WI38 (cell line): ENCODE data around the gene RBM23.

ENCODE experiments used
- H3K4me3 ChIP-seq: 2 replicates; pipeline ENCODE4 v1.5.1; 2011; ENCODE audit warnings: low read depth, mild to moderate bottlenecking, control low read depth, low read length
- CTCF ChIP-seq: IDR thresholded peaks from 2 replicates; pipeline ENCODE4 v1.5.1; 2012; ENCODE audit warnings: low read depth, mild to moderate bottlenecking, control low read depth, low read length

RBM23 gene

GRCh38 chr14:22928237-22929103, 9.5 kb upstream of the RBM23 start:
- peak overlapping the region; percentile 97 for H3K4me3 ChIP-seq
- no peak for TF ChIP-seq CTCF

GRCh38 chr14:22926316-22926715, 7.4 kb upstream of the RBM23 start:
- TF ChIP-seq CTCF, result no peak
- no peak overlapping the region for H3K4me3 ChIP-seq

- no peak for TF ChIP-seq CTCF
- H3K4me3 ChIP-seq, result no peak overlapping the region
These were observed 6.6 kb upstream of the RBM23 start for GRCh38 chr14:22925513-22925912.

- H3K4me3 ChIP-seq, result no peak overlapping the region
- TF ChIP-seq CTCF, result no peak
These were observed 4.8 kb upstream of the RBM23 start for GRCh38 chr14:22923746-22924145.

- TF ChIP-seq CTCF, result no peak
- H3K4me3 ChIP-seq, result no peak overlapping the region
These were observed 3.3 kb upstream of the RBM23 start for GRCh38 chr14:22922294-22922693.

- no peak for TF ChIP-seq CTCF
- H3K4me3 ChIP-seq, result no peak overlapping the region
These were observed 1.7 kb upstream of the RBM23 start for GRCh38 chr14:22920697-22921096.

- peak overlapping the region; percentile 41 for H3K4me3 ChIP-seq
- TF ChIP-seq CTCF, result no peak
These were observed 612 bp upstream of the RBM23 start for GRCh38 chr14:22919601-22919921.
